Sigmoid colon (tissue), 4 donors: ENCODE data around the gene TJP3.

Experiments
- CTCF ChIP-seq, 4 experiments: fragments of 450-650 bp in 3 of 4; fragments of 200-600 bp in 1 of 4; IDR thresholded peaks; one replicate each; pipeline ENCODE4 v1.5.1; 2016 to 2019; ENCODE audit warnings: antibody characterized with exemption in 4 of 4, mild to moderate bottlenecking in 3 of 4, moderate library complexity in 2 of 4
- POLR2A ChIP-seq, 2 donors: fragments of 450-650 bp; IDR thresholded peaks; one replicate each; pipeline ENCODE4 v1.6.1; 2016; ENCODE audit warnings: antibody characterized with exemption in 2 of 2, mild to moderate bottlenecking in 2 of 2, moderate library complexity in 2 of 2
- POLR2AphosphoS5 ChIP-seq, 4 donors: sonication (generic); formaldehyde crosslinking; IDR thresholded peaks; one replicate each; pipeline ENCODE4 v1.6.1; 2017; ENCODE audit warnings: antibody characterized with exemption in 4 of 4

- TF ChIP-seq CTCF (IDR thresholded peaks at IDR 0.05) (no peak), POLR2A (IDR thresholded peaks at IDR 0.05) (no peak), POLR2AphosphoS5 (IDR thresholded peaks at IDR 0.05) (no peak)
Measured at GRCh38 chr19:3783660-3784584, 75.7 kb downstream of the TJP3 start.
